K562 (cell line): Measurements from ENCODE around the gene SSH3. TPM values are rescaled to one million over a fixed set of nuclear protein-coding genes. Genes with fewer than 3 reads are reported as not detected.

Experiments used
- ATAC-seq: fragments of 200-7000 bp; cut with Tn5 transposase; 3 replicates; pipeline ENCODE4 v1.9.1; 2020; ENCODE audit warnings: moderate library complexity
- BruUV-seq: library from RNA; stranded (reverse); fragments of 400-500 nt; replicated peaks from 2 replicates; lab custom pipeline; 2021; lab: Mats Ljungman, UMichigan
- CTCF ChIA-PET: fragments of 300-600 bp; formaldehyde crosslinking; extraction: SDS; loops from one replicate; lab custom pipeline; 2021; ENCODE audit warnings: low intra/inter-chr PET ratio; lab: Yijun Ruan, JAX
- POLR2A ChIA-PET: fragments of 300-600, 350-650 bp; sonication (Branson Sonifier 250); formaldehyde crosslinking; extraction: SDS; loops from one replicate; lab custom pipeline; 2021; ENCODE audit warnings: antibody characterized with exemption, inconsistent platforms; lab: Yijun Ruan, JAX
- DNase-seq, 4 experiments: peaks; one replicate each; pipeline versions ENCODE4 v3.0.0 to v3.0.0-alpha.2; 2011 to 2018; ENCODE audit warnings: low spot score in 3 of 4, mixed read lengths in 3 of 4; ENCODE audit errors: extremely low read depth in 1 of 4
- FAIRE-seq: peaks from 2 replicates; lab custom pipeline; 2011; peaks lifted over from hg19 to GRCh38; lab: Jason Lieb, UNC
- H2AFZ ChIP-seq: 2 replicates; pipeline ENCODE4 v1.6.0; 2011; ENCODE audit warnings: low read depth, low read length, control low read depth, inconsistent platforms
- H3K27ac ChIP-seq: fragments of 200-600 bp; 3 replicates; pipeline ENCODE4 v1.8.0; 2011; ENCODE audit warnings: low read depth, mild to moderate bottlenecking, control low read depth, inconsistent platforms, low read length, moderate library complexity, mixed read lengths; ENCODE audit errors: extremely low read depth
- H3K27me3 ChIP-seq, 2 experiments: fragments of 300-600 bp in 1 of 2; 2 replicates in 1 of 2; 3 replicates in 1 of 2; pipeline versions ENCODE4 v1.6.0 to v1.8.0; 2011; ENCODE audit warnings: inconsistent platforms in 2 of 2, low read length in 2 of 2, mild to moderate bottlenecking in 1 of 2, mixed read lengths in 1 of 2, moderate library complexity in 1 of 2; ENCODE audit not compliant: control insufficient read depth in 2 of 2, insufficient read depth in 2 of 2
- H3K36me3 ChIP-seq: fragments of 300-600 bp; 3 replicates; pipeline ENCODE4 v1.8.0; 2011; ENCODE audit warnings: mild to moderate bottlenecking, low read length, inconsistent platforms; ENCODE audit not compliant: control insufficient read depth, insufficient read depth
- H3K4me1 ChIP-seq, 2 experiments: fragments of 200-600 bp in 1 of 2; replicated peaks in 1 of 2; 2 replicates in 1 of 2; 3 replicates in 1 of 2; pipeline versions ENCODE4 v1.5.1 to v1.8.0; 2011; ENCODE audit warnings: inconsistent platforms in 2 of 2, low read length in 2 of 2, mild to moderate bottlenecking in 1 of 2, mixed read lengths in 1 of 2, moderate library complexity in 1 of 2; ENCODE audit not compliant: control insufficient read depth in 2 of 2, insufficient read depth in 2 of 2
- H3K4me2 ChIP-seq: 2 replicates; pipeline ENCODE4 v1.6.1; 2011; ENCODE audit warnings: low read length, control low read depth, inconsistent platforms, mixed read lengths; ENCODE audit not compliant: insufficient read depth
- H3K4me3 ChIP-seq: fragments of 200-600 bp; sonication (generic), shearing (Covaris generic); 2 replicates; pipeline ENCODE4 v1.5.1; 2016; ENCODE audit warnings: control low read depth, inconsistent platforms
- H3K79me2 ChIP-seq: fragments of 200-600 bp; 3 replicates; pipeline ENCODE4 v1.8.0; 2011; ENCODE audit warnings: low read length, inconsistent platforms; ENCODE audit not compliant: control insufficient read depth, insufficient read depth
- H3K9ac ChIP-seq, 2 experiments: 2 replicates each; pipeline versions ENCODE4 v1.6.0 to v1.6.1; 2011; ENCODE audit warnings: low read depth in 2 of 2, low read length in 2 of 2, control low read depth in 1 of 2, inconsistent platforms in 1 of 2, mild to moderate bottlenecking in 1 of 2, mixed read lengths in 1 of 2; ENCODE audit not compliant: insufficient read depth in 1 of 2
- H3K9me1 ChIP-seq: one replicate; pipeline ENCODE4 v1.6.0; 2011; ENCODE audit warnings: inconsistent platforms, mild to moderate bottlenecking, low read length, moderate library complexity; ENCODE audit not compliant: control insufficient read depth, insufficient read depth
- H3K9me3 ChIP-seq: replicated peaks from 2 replicates; pipeline ENCODE4 v1.5.1; 2011; ENCODE audit warnings: low read depth, low read length, inconsistent platforms; ENCODE audit not compliant: control insufficient read depth, insufficient read depth
- H4K20me1 ChIP-seq: replicated peaks from 2 replicates; pipeline ENCODE4 v1.6.1; 2011; ENCODE audit warnings: low read length, inconsistent platforms, mixed read lengths; ENCODE audit not compliant: control insufficient read depth, insufficient read depth
- CEBPZ ChIP-seq: fragments of 150-350 bp; IDR thresholded peaks from 2 replicates; pipeline ENCODE4 v1.6.1; 2014; ENCODE audit warnings: low read depth, mild to moderate bottlenecking, low read length, borderline replicate concordance
- FUS ChIP-seq: fragments of 200-400 bp; formaldehyde crosslinking; optimal IDR thresholded peaks from 2 replicates; pipeline ENCODE3; 2017; ENCODE audit warnings: low read depth, low read length
- GTF2F1 ChIP-seq: IDR thresholded peaks from 2 replicates; pipeline ENCODE4 v1.6.1; 2011; ENCODE audit warnings: low read depth, low read length, improper control_type of control experiment
- HMGN3 ChIP-seq: IDR thresholded peaks from 2 replicates; pipeline ENCODE4 v1.6.1; 2011; ENCODE audit warnings: borderline replicate concordance, low read depth, mild to moderate bottlenecking, mixed read lengths, low read length; ENCODE audit not compliant: insufficient read length; ENCODE audit errors: extremely low read depth
- MCM5 ChIP-seq: fragments of 450-650 bp; IDR thresholded peaks from 2 replicates; pipeline ENCODE4 v1.6.1; 2016; ENCODE audit warnings: low read depth
- TEAD2 ChIP-seq: fragments of 450-650 bp; IDR thresholded peaks from 2 replicates; pipeline ENCODE4 v1.6.1; 2016; ENCODE audit warnings: missing genetic modification characterization, control low read depth, missing compliant biosample characterization
- TOE1 ChIP-seq, 2 experiments: fragments of 450-650 bp in 1 of 2; sonication (generic) in 1 of 2; formaldehyde crosslinking in 1 of 2; IDR thresholded peaks; 2 replicates each; pipeline versions ENCODE4 v1.7.1 to v1.8.0; 2016 to 2022; ENCODE audit warnings: borderline replicate concordance in 2 of 2, mild to moderate bottlenecking in 2 of 2, antibody characterized with exemption in 1 of 2, inconsistent platforms in 1 of 2, low read depth in 1 of 2, missing genetic modification reagents in 1 of 2, moderate library complexity in 1 of 2
- ZNF407 ChIP-seq: fragments of 450-650 bp; IDR thresholded peaks from 2 replicates; pipeline ENCODE4 v1.6.1; 2016; ENCODE audit warnings: low read depth
- ZNF766 ChIP-seq: fragments of 200-800 bp; sonication (Bioruptor generic); conservative IDR thresholded peaks from 2 replicates; pipeline ENCODE4 v1.6.1; 2016; ENCODE audit warnings: missing genetic modification characterization, missing compliant biosample characterization
- WGBS: fragments of 100-300 bp; shearing (Covaris generic); methylation state at CpG from one replicate; pipeline ENCODE4 v1.1.6; 2016; ENCODE audit warnings: low coverage, mixed read lengths; ENCODE audit not compliant: insufficient coverage; ENCODE audit errors: missing lambda C conversion rate; 5-methylcytosine and 5-hydroxymethylcytosine counted together
- in situ Hi-C: fragments of 300-500 bp; cut with MboI; formaldehyde crosslinking; loops from 4 replicates; pipeline ENCODE4 v1.15.0; 2018; ENCODE audit warnings: inconsistent platforms, mixed read lengths
- intact Hi-C: fragments of 100-400 bp; cut with micrococcal nuclease; formaldehyde crosslinking; loops from 2 replicates; pipeline ENCODE4 v1.14.2; 2022
- polyA plus RNA-seq, 8 experiments: library from polyadenylated mRNA; depleted of rRNA in 4 of 8; stranded (reverse) in 5 of 8; unstranded in 3 of 8; fragments of >200 nt; fragmentation: Nextera tagmentation in 2 of 8; fragmentation: Illumina TruSeq in 1 of 8; extraction: Ambion mirVana in 2 of 8; extraction: Trizol in 1 of 8; gene quantifications; 2 replicates each; pipeline versions ENCODE4 v1.2.1 to v1.2.3, GENCODE V29; 2011 to 2014; ENCODE audit warnings: inconsistent platforms in 1 of 8, missing spikeins in 1 of 8
- total RNA-seq, 7 experiments: library from RNA; depleted of rRNA in 6 of 7; stranded (reverse); fragments of >200 nt in 6 of 7; fragmentation: Illumina TruSeq in 2 of 7; extraction: Trizol in 2 of 7; gene quantifications; 2 replicates each; pipeline versions ENCODE4 v1.2.1 to v1.2.3, GENCODE V29; 2011 to 2021; ENCODE audit warnings: low replicate concordance in 1 of 7

SSH3 gene
- total and polyA plus RNA-seq, 9 of the 15 experiments (the other 6 are each of a cell fraction or from before 2014, with no cell fraction given) = 0.07 to 1.0 (median 0.24) TPM; not detected in 3

GRCh38 chr11:67323526-67323925 is 20.2 kb downstream of the SSH3 start:
- peaks cover 5 to 10% of the 10 kb centered on the region in 2 experiments; a peak in 3 of 5 replicates for H3K4me1 ChIP-seq
- H3K9me3 ChIP-seq = no peaks in the 10 kb centered on the region
- no peak for FAIRE-seq
- H4K20me1 ChIP-seq = no peaks in the 10 kb centered on the region
- 74% methylated on average over 7 of the region's 7 CpGs for WGBS
- peak in 1 of 4 experiments; percentile 2 for DNase-seq
- no TSS peak for BruUV-seq
- no peaks in the 10 kb centered on the region; the same call in 2 of the 3 replicates for H3K36me3 ChIP-seq
- H3K27me3 ChIP-seq = no peaks in the 10 kb centered on the region
- in situ Hi-C loops = no loop called here
- H3K9ac ChIP-seq = no peak overlapping the region
- no peak overlapping the region for H2AFZ ChIP-seq
- ChIA-PET CTCF (no interaction called here), POLR2A (interaction anchor here (0.7 to 1.9 kb wide), 3 partner anchors 10 to 62 kb away, joined by 3 to 4 read pairs (median 3); no protein-coding TSS in a partner anchor)
- no peak overlapping the region for H3K4me2 ChIP-seq
- ATAC-seq = no peak
- H3K4me3 ChIP-seq = no peak overlapping the region
- no peaks in the 10 kb centered on the region for H3K9me1 ChIP-seq
- H3K27ac ChIP-seq = no peak overlapping the region
- intact Hi-C loops = no loop called here
- peaks cover 1% of the 10 kb centered on the region; the same call in 1 of the 3 replicates for H3K79me2 ChIP-seq
- TF ChIP-seq ZNF766 (CRISPR knock-in tag) = no peak
- TF ChIP-seq CEBPZ = no peak
- TF ChIP-seq ZNF407 = no peak
- TF ChIP-seq HMGN3 = no peak
- TF ChIP-seq FUS = no peak
- no peak for TF ChIP-seq MCM5
- TF ChIP-seq GTF2F1 = no peak
- no peak for TF ChIP-seq TEAD2 (tag)
- no peak for TF ChIP-seq TOE1 (IDR thresholded peaks at IDR 0.05; ENCODE audit: borderline replicate concordance)
- TF ChIP-seq TOE1 (CRISPR knock-in tag; IDR thresholded peaks at IDR 0.05; ENCODE audit: borderline replicate concordance, low read depth) = no peak
